Measurements from ENCODE around the gene LEFTY1. TPM values are rescaled to one million over a fixed set of nuclear protein-coding genes. Genes with fewer than 3 reads are reported as not detected.
"Not testable (repeated sequence)": the region's sequence is repeated elsewhere in the genome, so short reads cannot be mapped to it uniquely, and the experiment has no call there.

Gene LEFTY1
- total RNA-seq, 6 experiments from 2014 or later = 0.29 to 1.1 (median 0.54) TPM; not detected in 2

GRCh38 chr1:225934711-225935110, 45.8 kb upstream of the LEFTY1 start:
- no peaks in the 10 kb centered on the region for H3K4me1 ChIP-seq
- TF ChIP-seq POLR2A (IDR thresholded peaks at IDR 0.05) (no peak), CTCF (IDR thresholded peaks at IDR 0.05) (no peak)
- H3K4me3 ChIP-seq = no peak overlapping the region
- H3K36me3 ChIP-seq = no peaks in the 10 kb centered on the region
- H3K9me3 ChIP-seq = no peaks in the 10 kb centered on the region
- ATAC-seq = no peak
- DNase-seq = no peak
- WGBS (ENCODE audit: insufficient coverage, low coverage, low lambda C conversion rate, missing lambda C conversion rate) = 90% methylated on average over 5 of the region's 5 CpGs
- no peak overlapping the region for H3K27ac ChIP-seq
- intact Hi-C loops (cut with DNase I) = no loop called here
- no peaks in the 10 kb centered on the region for H3K27me3 ChIP-seq

- 68% methylated on average over 2 of the region's 2 CpGs for whole genome bisulfite sequencing (ENCODE audit: insufficient coverage, low coverage, low lambda C conversion rate, missing lambda C conversion rate)
- H3K9me3 ChIP-seq = no peaks in the 10 kb centered on the region
- TF ChIP-seq POLR2A (IDR thresholded peaks at IDR 0.05) = no peak
- TF ChIP-seq CTCF (IDR thresholded peaks at IDR 0.05) = no peak
- DNase-seq = no peak
- no peaks in the 10 kb centered on the region for H3K4me1 ChIP-seq
- H3K27ac ChIP-seq = no peak overlapping the region
- intact Hi-C loops (cut with DNase I) = no loop called here
- no peak for ATAC-seq
- H3K4me3 ChIP-seq = no peak overlapping the region
- H3K27me3 ChIP-seq = no peaks in the 10 kb centered on the region
- no peaks in the 10 kb centered on the region for H3K36me3 ChIP-seq
Observed at GRCh38 chr1:225933072-225933471, 44.1 kb upstream of the LEFTY1 start.

- DNase-seq (no peak), ATAC-seq (no peak)
- Histone ChIP-seq H3K9me3 (no peaks in the 10 kb centered on the region), H3K4me3 (no peak overlapping the region), H3K36me3 (no peaks in the 10 kb centered on the region), H3K27ac (no peak overlapping the region), H3K4me1 (no peaks in the 10 kb centered on the region), H3K27me3 (no peaks in the 10 kb centered on the region)
- 89% methylated on average over 4 of the region's 5 CpGs for WGBS (ENCODE audit: insufficient coverage, low coverage, low lambda C conversion rate, missing lambda C conversion rate)
- TF ChIP-seq POLR2A (IDR thresholded peaks at IDR 0.05) (no peak), CTCF (IDR thresholded peaks at IDR 0.05) (no peak)
- intact Hi-C loops (cut with DNase I) = no loop called here
Observed at GRCh38 chr1:225931270-225932136, 42.6 kb upstream of the LEFTY1 start.

- TF ChIP-seq POLR2A (IDR thresholded peaks at IDR 0.05) (no peak), CTCF (IDR thresholded peaks at IDR 0.05) (no peak)
- DNase-seq (no peak), ATAC-seq (no peak)
- Histone ChIP-seq H3K4me3 (no peak overlapping the region), H3K9me3 (no peaks in the 10 kb centered on the region), H3K4me1 (no peaks in the 10 kb centered on the region), H3K36me3 (no peaks in the 10 kb centered on the region), H3K27me3 (no peaks in the 10 kb centered on the region), H3K27ac (no peak overlapping the region)
- intact Hi-C loops (cut with DNase I) = no loop called here
- WGBS (ENCODE audit: insufficient coverage, low coverage, low lambda C conversion rate, missing lambda C conversion rate) = 94% methylated on average over 2 of the region's 2 CpGs
Observed at GRCh38 chr1:225930566-225930965, 41.6 kb upstream of the LEFTY1 start.

GRCh38 chr1:225929462-225929861, 40.5 kb upstream of the LEFTY1 start:
- H3K27me3 ChIP-seq; H3K9me3 ChIP-seq; H3K36me3 ChIP-seq; H3K4me1 ChIP-seq; DNase-seq; H3K4me3 ChIP-seq; ATAC-seq; intact Hi-C loops (cut with DNase I); H3K27ac ChIP-seq: not testable (repeated sequence)
- WGBS (ENCODE audit: insufficient coverage, low coverage, low lambda C conversion rate, missing lambda C conversion rate) = 86% methylated on average over 3 of the region's 3 CpGs

Measured in right lobe of liver (tissue), 6 donors.